ENCODE measurements around the gene SNX24. TPM values are rescaled to one million over a fixed set of nuclear protein-coding genes. Genes with fewer than 3 reads are reported as not detected.
"Not testable (repeated sequence)": the region's sequence is repeated elsewhere in the genome, so short reads cannot be mapped to it uniquely, and the experiment has no call there.

The SNX24 gene
- total and polyA plus RNA-seq, 4 donors = 6.3 to 10.1 (median 9.1) TPM

- H3K9ac ChIP-seq (ENCODE audit: low read depth in 1 of 2, low read length in 2 of 2); H3K27ac ChIP-seq (ENCODE audit: low read depth in 1 of 2, low read length in 2 of 2); H3K36me3 ChIP-seq (ENCODE audit: control insufficient read depth in 4 of 4, insufficient read depth in 3 of 4, low read depth in 1 of 4, low read length in 3 of 4); DNase-seq (ENCODE audit: low spot score); H3K27me3 ChIP-seq (ENCODE audit: control insufficient read depth in 4 of 4, insufficient read depth in 4 of 4, low read length in 3 of 4); H3K9me3 ChIP-seq (ENCODE audit: control insufficient read depth in 4 of 4, low read length in 3 of 4); H3K4me3 ChIP-seq (ENCODE audit: low read depth in 1 of 3, low read length in 3 of 3); H3K4me1 ChIP-seq (ENCODE audit: control insufficient read depth in 4 of 4, insufficient read depth in 4 of 4, low read length in 3 of 4): not testable (repeated sequence)
- 96% methylated on average over 8 of the region's 8 CpGs for WGBS
Observed at GRCh38 chr5:122857538-122857937, 12.1 kb downstream of the SNX24 start.

DNA sequence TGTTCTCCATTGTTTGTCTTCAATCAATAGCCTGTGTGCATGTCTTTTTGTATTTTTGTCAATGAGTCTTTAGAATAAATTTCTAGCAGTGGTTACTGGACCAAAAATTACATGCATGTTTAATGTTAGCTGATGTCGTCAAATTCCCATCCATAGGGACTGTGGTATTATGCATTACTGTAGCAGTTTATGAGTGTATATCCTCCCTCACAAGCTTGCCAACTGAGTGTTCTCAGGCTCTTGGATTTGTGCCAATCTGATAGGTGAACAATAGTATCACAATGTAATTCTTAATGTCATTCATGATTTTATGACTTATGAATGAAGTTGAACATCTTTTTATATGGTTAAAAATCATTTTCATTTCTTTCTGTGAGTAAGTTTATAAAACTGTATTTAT lies 13.0 kb downstream of the SNX24 start:
- Histone ChIP-seq H3K27ac (ENCODE audit: low read depth in 1 of 2, low read length in 2 of 2) (no peak overlapping the region), H3K4me3 (ENCODE audit: low read depth in 1 of 3, low read length in 3 of 3) (no peak overlapping the region), H3K9me3 (ENCODE audit: control insufficient read depth in 4 of 4, low read length in 3 of 4) (no peaks in the 10 kb centered on the region), H3K9ac (ENCODE audit: low read depth in 1 of 2, low read length in 2 of 2) (no peak overlapping the region), H3K27me3 (ENCODE audit: control insufficient read depth in 4 of 4, insufficient read depth in 4 of 4, low read length in 3 of 4) (no peaks in the 10 kb centered on the region), H3K36me3 (ENCODE audit: control insufficient read depth in 4 of 4, insufficient read depth in 3 of 4, low read depth in 1 of 4, low read length in 3 of 4) (no peaks in the 10 kb centered on the region), H3K4me1 (ENCODE audit: control insufficient read depth in 4 of 4, insufficient read depth in 4 of 4, low read length in 3 of 4) (peaks cover 0 to 3% (median 1%) of the 10 kb centered on the region in 4 donors)
- no peak for DNase-seq (ENCODE audit: low spot score)
- TF ChIP-seq YY1 (IDR thresholded peaks at IDR 0.05) (no peak), FOXA2 (IDR thresholded peaks at IDR 0.05) (no peak), RAD21 (IDR thresholded peaks at IDR 0.05) (no peak), JUND (IDR thresholded peaks at IDR 0.05) (no peak), EGR1 (IDR thresholded peaks at IDR 0.05; ENCODE audit: low read depth in 2 of 2) (no peak), TAF1 (conservative IDR thresholded peaks at IDR 0.05) (no peak), ATF3 (IDR thresholded peaks at IDR 0.05) (no peak), SP1 (IDR thresholded peaks at IDR 0.05) (no peak), HNF4A (conservative IDR thresholded peaks at IDR 0.05) (no peak), GABPA (IDR thresholded peaks at IDR 0.05 in 1 of 2, conservative IDR thresholded peaks at IDR 0.05 in 1 of 2) (no peak), REST (IDR thresholded peaks at IDR 0.05) (no peak), HNF4G (IDR thresholded peaks at IDR 0.05) (no peak), NR2F2 (IDR thresholded peaks at IDR 0.05) (no peak), RXRA (IDR thresholded peaks at IDR 0.05) (no peak), FOXA1 (IDR thresholded peaks at IDR 0.05) (no peak)
- TF ChIP-seq, protein P1, sequence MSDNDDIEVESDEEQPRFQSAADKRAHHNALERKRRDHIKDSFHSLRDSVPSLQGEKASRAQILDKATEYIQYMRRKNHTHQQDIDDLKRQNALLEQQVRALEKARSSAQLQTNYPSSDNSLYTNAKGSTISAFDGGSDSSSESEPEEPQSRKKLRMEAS (IDR thresholded peaks at IDR 0.05) = no peak
- TF ChIP-seq, protein P2, sequence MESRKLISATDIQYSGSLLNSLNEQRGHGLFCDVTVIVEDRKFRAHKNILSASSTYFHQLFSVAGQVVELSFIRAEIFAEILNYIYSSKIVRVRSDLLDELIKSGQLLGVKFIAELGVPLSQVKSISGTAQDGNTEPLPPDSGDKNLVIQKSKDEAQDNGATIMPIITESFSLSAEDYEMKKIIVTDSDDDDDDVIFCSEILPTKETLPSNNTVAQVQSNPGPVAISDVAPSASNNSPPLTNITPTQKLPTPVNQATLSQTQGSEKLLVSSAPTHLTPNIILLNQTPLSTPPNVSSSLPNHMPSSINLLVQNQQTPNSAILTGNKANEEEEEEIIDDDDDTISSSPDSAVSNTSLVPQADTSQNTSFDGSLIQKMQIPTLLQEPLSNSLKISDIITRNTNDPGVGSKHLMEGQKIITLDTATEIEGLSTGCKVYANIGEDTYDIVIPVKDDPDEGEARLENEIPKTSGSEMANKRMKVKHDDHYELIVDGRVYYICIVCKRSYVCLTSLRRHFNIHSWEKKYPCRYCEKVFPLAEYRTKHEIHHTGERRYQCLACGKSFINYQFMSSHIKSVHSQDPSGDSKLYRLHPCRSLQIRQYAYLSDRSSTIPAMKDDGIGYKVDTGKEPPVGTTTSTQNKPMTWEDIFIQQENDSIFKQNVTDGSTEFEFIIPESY (IDR thresholded peaks at IDR 0.05) = no peak
- TF ChIP-seq, protein P3, sequence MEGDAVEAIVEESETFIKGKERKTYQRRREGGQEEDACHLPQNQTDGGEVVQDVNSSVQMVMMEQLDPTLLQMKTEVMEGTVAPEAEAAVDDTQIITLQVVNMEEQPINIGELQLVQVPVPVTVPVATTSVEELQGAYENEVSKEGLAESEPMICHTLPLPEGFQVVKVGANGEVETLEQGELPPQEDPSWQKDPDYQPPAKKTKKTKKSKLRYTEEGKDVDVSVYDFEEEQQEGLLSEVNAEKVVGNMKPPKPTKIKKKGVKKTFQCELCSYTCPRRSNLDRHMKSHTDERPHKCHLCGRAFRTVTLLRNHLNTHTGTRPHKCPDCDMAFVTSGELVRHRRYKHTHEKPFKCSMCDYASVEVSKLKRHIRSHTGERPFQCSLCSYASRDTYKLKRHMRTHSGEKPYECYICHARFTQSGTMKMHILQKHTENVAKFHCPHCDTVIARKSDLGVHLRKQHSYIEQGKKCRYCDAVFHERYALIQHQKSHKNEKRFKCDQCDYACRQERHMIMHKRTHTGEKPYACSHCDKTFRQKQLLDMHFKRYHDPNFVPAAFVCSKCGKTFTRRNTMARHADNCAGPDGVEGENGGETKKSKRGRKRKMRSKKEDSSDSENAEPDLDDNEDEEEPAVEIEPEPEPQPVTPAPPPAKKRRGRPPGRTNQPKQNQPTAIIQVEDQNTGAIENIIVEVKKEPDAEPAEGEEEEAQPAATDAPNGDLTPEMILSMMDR (IDR thresholded peaks at IDR 0.05; ENCODE audit: low read depth, low read length, missing input control) = no peak
- 88% methylated on average over 1 of the region's 1 CpG for WGBS
